HepG2 (cell line): Measurements from ENCODE around the gene OPRL1. TPM values are rescaled to one million over a fixed set of nuclear protein-coding genes. Genes with fewer than 3 reads are reported as not detected.

ENCODE experiments used
- IRF2 ChIP-seq: IDR thresholded peaks from 2 replicates; pipeline ENCODE4 v1.6.1; 2018; ENCODE audit warnings: missing genetic modification reagents, missing compliant biosample characterization
- KAT8 ChIP-seq: IDR thresholded peaks from 2 replicates; pipeline ENCODE4 v1.6.1; 2016; ENCODE audit warnings: missing genetic modification reagents, missing compliant biosample characterization
- NFKBIZ ChIP-seq: IDR thresholded peaks from 2 replicates; pipeline ENCODE4 v1.6.1; 2018; ENCODE audit warnings: missing genetic modification reagents, missing compliant biosample characterization
- PAF1 ChIP-seq: IDR thresholded peaks from 2 replicates; pipeline ENCODE4 v1.6.1; 2016; ENCODE audit warnings: missing genetic modification reagents, missing compliant biosample characterization
- SNAPC5 ChIP-seq: sonication (generic); formaldehyde crosslinking; IDR thresholded peaks from 2 replicates; pipeline ENCODE4 v1.8.1; 2023; ENCODE audit warnings: mild to moderate bottlenecking, missing genetic modification reagents, borderline replicate concordance
- SOX5 ChIP-seq: IDR thresholded peaks from 2 replicates; pipeline ENCODE4 v1.6.1; 2016; ENCODE audit warnings: borderline replicate concordance
- ZFYVE20 ChIP-seq: sonication (generic); formaldehyde crosslinking; IDR thresholded peaks from 2 replicates; pipeline ENCODE4 v1.8.0; 2023; ENCODE audit warnings: low read depth, mild to moderate bottlenecking, moderate library complexity, missing genetic modification reagents, borderline replicate concordance
- ZNF468 ChIP-seq: sonication (generic); formaldehyde crosslinking; IDR thresholded peaks from 2 replicates; pipeline ENCODE4 v1.8.0; 2022; ENCODE audit warnings: mild to moderate bottlenecking, moderate library complexity, missing genetic modification reagents
- ZSCAN20 ChIP-seq: sonication (generic); formaldehyde crosslinking; IDR thresholded peaks from 2 replicates; pipeline ENCODE4 v1.4.0; 2020; ENCODE audit warnings: missing genetic modification reagents, mild to moderate bottlenecking, borderline replicate concordance
- ZSCAN30 ChIP-seq: sonication (generic); formaldehyde crosslinking; IDR thresholded peaks from 2 replicates; pipeline ENCODE4 v1.5.0; 2020; ENCODE audit warnings: mild to moderate bottlenecking, missing genetic modification reagents
- polyA plus RNA-seq, 8 experiments: library from polyadenylated mRNA; depleted of rRNA in 3 of 8; stranded (reverse) in 7 of 8; unstranded in 1 of 8; fragments of >200 nt; fragmentation: Illumina TruSeq in 4 of 8; extraction: Trizol in 4 of 8; gene quantifications; 2 replicates each; pipeline versions ENCODE4 v1.2.1 to v1.2.3, GENCODE V29; 2011 to 2016; ENCODE audit warnings: low read depth in 4 of 8, missing spikeins in 1 of 8, mixed read lengths in 1 of 8; ENCODE audit not compliant: insufficient read depth in 1 of 8
- total RNA-seq, 5 experiments: library from RNA; depleted of rRNA; stranded (reverse); fragments of >200 nt; fragmentation: Illumina TruSeq; extraction: Trizol; gene quantifications; 2 replicates each; pipeline ENCODE4 v1.2.3, GENCODE V29; 2016; ENCODE audit warnings: low read depth in 1 of 5
- TF ChIP-seq, protein P1 (sequence below): sonication (generic); formaldehyde crosslinking; IDR thresholded peaks from 2 replicates; pipeline ENCODE4 v1.4.0; 2020; ENCODE audit warnings: mild to moderate bottlenecking, missing genetic modification reagents, borderline replicate concordance
- TF ChIP-seq, protein P2 (sequence below): sonication (generic); formaldehyde crosslinking; IDR thresholded peaks from 2 replicates; pipeline ENCODE4 v1.9.0; 2021; ENCODE audit warnings: missing genetic modification reagents, borderline replicate concordance
- TF ChIP-seq, protein P3 (sequence below): sonication (generic); formaldehyde crosslinking; IDR thresholded peaks from 2 replicates; pipeline ENCODE4 v1.9.0; 2021; ENCODE audit warnings: mild to moderate bottlenecking, missing genetic modification reagents

OPRL1 gene
- total and polyA plus RNA-seq, 2 of the 13 experiments (the other 11 are each of a cell fraction or from before 2014, with no cell fraction given) = 0.35 to 0.71 TPM

DNA sequence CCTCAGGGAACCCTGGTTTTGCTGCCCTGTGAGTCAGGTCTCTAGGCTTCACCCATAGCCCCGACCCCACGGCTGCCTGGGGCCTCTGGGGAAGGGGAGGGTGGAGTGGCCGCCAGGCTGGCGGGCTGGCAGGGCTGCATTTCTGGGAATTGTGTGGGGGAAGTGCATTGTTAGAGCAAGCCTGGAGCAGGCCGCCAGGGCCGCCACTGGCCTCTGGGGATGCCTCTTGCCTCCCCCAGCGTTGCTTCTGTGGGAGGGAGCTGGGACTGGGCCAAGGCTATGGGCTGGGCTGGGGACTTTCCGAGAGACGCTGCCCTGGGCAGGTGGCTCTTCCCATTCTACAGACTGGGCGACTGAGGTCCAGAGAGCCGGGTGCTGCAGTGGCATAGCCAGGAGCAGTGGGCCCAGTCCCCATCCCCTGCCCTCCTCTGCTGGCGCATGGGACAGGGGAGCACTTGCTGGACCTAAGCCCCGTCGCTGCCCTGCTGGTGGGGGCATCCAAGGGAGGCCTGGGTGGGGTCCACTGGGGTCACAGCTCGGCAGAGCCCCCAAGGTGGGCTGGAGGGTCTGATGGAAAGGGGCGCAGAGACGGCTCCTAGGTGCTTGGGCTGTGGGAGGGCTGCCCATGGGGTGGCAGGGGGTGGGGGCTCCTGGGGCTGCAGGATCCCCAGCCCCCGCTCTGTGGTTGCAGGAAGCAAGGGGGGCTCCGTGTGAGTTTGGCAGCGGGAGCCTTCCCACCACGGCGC lies 23.8 kb upstream of the OPRL1 start (continued):
- TF ChIP-seq ZNF468 (CRISPR knock-in tag) = peak; percentile 94; the same call in 1 of the 2 replicates
- TF ChIP-seq SNAPC5 (CRISPR knock-in tag) = peak; percentile 47; the same call in 1 of the 2 replicates
- TF ChIP-seq, protein P1, sequence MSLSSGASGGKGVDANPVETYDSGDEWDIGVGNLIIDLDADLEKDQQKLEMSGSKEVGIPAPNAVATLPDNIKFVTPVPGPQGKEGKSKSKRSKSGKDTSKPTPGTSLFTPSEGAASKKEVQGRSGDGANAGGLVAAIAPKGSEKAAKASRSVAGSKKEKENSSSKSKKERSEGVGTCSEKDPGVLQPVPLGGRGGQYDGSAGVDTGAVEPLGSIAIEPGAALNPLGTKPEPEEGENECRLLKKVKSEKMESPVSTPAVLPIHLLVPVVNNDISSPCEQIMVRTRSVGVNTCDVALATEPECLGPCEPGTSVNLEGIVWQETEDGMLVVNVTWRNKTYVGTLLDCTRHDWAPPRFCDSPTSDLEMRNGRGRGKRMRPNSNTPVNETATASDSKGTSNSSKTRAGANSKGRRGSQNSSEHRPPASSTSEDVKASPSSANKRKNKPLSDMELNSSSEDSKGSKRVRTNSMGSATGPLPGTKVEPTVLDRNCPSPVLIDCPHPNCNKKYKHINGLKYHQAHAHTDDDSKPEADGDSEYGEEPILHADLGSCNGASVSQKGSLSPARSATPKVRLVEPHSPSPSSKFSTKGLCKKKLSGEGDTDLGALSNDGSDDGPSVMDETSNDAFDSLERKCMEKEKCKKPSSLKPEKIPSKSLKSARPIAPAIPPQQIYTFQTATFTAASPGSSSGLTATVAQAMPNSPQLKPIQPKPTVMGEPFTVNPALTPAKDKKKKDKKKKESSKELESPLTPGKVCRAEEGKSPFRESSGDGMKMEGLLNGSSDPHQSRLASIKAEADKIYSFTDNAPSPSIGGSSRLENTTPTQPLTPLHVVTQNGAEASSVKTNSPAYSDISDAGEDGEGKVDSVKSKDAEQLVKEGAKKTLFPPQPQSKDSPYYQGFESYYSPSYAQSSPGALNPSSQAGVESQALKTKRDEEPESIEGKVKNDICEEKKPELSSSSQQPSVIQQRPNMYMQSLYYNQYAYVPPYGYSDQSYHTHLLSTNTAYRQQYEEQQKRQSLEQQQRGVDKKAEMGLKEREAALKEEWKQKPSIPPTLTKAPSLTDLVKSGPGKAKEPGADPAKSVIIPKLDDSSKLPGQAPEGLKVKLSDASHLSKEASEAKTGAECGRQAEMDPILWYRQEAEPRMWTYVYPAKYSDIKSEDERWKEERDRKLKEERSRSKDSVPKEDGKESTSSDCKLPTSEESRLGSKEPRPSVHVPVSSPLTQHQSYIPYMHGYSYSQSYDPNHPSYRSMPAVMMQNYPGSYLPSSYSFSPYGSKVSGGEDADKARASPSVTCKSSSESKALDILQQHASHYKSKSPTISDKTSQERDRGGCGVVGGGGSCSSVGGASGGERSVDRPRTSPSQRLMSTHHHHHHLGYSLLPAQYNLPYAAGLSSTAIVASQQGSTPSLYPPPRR (CRISPR knock-in tag) = peak; percentile 58
- TF ChIP-seq KAT8 (CRISPR knock-in tag) = peak; percentile 73
- TF ChIP-seq PAF1 = no peak
- TF ChIP-seq, protein P2, sequence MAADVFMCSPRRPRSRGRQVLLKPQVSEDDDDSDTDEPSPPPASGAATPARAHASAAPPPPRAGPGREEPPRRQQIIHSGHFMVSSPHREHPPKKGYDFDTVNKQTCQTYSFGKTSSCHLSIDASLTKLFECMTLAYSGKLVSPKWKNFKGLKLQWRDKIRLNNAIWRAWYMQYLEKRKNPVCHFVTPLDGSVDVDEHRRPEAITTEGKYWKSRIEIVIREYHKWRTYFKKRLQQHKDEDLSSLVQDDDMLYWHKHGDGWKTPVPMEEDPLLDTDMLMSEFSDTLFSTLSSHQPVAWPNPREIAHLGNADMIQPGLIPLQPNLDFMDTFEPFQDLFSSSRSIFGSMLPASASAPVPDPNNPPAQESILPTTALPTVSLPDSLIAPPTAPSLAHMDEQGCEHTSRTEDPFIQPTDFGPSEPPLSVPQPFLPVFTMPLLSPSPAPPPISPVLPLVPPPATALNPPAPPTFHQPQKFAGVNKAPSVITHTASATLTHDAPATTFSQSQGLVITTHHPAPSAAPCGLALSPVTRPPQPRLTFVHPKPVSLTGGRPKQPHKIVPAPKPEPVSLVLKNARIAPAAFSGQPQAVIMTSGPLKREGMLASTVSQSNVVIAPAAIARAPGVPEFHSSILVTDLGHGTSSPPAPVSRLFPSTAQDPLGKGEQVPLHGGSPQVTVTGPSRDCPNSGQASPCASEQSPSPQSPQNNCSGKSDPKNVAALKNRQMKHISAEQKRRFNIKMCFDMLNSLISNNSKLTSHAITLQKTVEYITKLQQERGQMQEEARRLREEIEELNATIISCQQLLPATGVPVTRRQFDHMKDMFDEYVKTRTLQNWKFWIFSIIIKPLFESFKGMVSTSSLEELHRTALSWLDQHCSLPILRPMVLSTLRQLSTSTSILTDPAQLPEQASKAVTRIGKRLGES = peak; percentile 80
- TF ChIP-seq ZSCAN20 (CRISPR knock-in tag) = peak; percentile 74
- TF ChIP-seq, protein P3, sequence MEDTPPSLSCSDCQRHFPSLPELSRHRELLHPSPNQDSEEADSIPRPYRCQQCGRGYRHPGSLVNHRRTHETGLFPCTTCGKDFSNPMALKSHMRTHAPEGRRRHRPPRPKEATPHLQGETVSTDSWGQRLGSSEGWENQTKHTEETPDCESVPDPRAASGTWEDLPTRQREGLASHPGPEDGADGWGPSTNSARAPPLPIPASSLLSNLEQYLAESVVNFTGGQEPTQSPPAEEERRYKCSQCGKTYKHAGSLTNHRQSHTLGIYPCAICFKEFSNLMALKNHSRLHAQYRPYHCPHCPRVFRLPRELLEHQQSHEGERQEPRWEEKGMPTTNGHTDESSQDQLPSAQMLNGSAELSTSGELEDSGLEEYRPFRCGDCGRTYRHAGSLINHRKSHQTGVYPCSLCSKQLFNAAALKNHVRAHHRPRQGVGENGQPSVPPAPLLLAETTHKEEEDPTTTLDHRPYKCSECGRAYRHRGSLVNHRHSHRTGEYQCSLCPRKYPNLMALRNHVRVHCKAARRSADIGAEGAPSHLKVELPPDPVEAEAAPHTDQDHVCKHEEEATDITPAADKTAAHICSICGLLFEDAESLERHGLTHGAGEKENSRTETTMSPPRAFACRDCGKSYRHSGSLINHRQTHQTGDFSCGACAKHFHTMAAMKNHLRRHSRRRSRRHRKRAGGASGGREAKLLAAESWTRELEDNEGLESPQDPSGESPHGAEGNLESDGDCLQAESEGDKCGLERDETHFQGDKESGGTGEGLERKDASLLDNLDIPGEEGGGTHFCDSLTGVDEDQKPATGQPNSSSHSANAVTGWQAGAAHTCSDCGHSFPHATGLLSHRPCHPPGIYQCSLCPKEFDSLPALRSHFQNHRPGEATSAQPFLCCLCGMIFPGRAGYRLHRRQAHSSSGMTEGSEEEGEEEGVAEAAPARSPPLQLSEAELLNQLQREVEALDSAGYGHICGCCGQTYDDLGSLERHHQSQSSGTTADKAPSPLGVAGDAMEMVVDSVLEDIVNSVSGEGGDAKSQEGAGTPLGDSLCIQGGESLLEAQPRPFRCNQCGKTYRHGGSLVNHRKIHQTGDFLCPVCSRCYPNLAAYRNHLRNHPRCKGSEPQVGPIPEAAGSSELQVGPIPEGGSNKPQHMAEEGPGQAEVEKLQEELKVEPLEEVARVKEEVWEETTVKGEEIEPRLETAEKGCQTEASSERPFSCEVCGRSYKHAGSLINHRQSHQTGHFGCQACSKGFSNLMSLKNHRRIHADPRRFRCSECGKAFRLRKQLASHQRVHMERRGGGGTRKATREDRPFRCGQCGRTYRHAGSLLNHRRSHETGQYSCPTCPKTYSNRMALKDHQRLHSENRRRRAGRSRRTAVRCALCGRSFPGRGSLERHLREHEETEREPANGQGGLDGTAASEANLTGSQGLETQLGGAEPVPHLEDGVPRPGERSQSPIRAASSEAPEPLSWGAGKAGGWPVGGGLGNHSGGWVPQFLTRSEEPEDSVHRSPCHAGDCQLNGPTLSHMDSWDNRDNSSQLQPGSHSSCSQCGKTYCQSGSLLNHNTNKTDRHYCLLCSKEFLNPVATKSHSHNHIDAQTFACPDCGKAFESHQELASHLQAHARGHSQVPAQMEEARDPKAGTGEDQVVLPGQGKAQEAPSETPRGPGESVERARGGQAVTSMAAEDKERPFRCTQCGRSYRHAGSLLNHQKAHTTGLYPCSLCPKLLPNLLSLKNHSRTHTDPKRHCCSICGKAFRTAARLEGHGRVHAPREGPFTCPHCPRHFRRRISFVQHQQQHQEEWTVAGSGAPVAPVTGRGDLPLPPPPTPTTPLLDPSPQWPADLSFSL = peak; percentile 28; the same call in 1 of the 2 replicates
- TF ChIP-seq NFKBIZ = peak; percentile 34; the same call in 1 of the 2 replicates
- TF ChIP-seq ZSCAN30 (CRISPR knock-in tag) = peak; percentile 47; the same call in 1 of the 2 replicates
- peak; percentile 75 for TF ChIP-seq SOX5 (CRISPR knock-in tag)
- TF ChIP-seq IRF2 (CRISPR knock-in tag) = peak; percentile 69; the same call in 1 of the 2 replicates
- no peak for TF ChIP-seq ZFYVE20 (CRISPR knock-in tag)
- TF ChIP-seq, all 625 proteins: peak for 259
